HepG2 (cell line): ENCODE measurements around the gene MAN1A1. TPM values are rescaled to one million over a fixed set of nuclear protein-coding genes. Genes with fewer than 3 reads are reported as not detected.
A peak's percentile ranks its signal among the peaks of the same experiment; 100 is the strongest.

Experiments
- ATAC-seq: fragments of 200-7000 bp; cut with Tn5 transposase; 3 replicates; pipeline ENCODE4 v1.9.1; 2020; ENCODE audit warnings: mild to moderate bottlenecking, moderate library complexity
- BruUV-seq: library from RNA; stranded (reverse); fragments of 400-500 nt; replicated peaks from 2 replicates; lab custom pipeline; 2021; lab: Mats Ljungman, UMichigan
- CTCF ChIA-PET: fragments of 300-600 bp; formaldehyde crosslinking; extraction: SDS; loops from one replicate; lab custom pipeline; 2021; ENCODE audit warnings: low total read pairs, inconsistent platforms, low intra/inter-chr PET ratio; lab: Yijun Ruan, JAX
- POLR2A ChIA-PET: fragments of 350-600 bp; sonication (Branson Sonifier 250); formaldehyde crosslinking; loops from one replicate; lab custom pipeline; 2020; ENCODE audit warnings: antibody characterized with exemption, inconsistent platforms; lab: Yijun Ruan, JAX
- DNase-seq: peaks from one replicate; pipeline ENCODE4 v3.0.0-alpha.2; 2015; ENCODE audit warnings: low spot score
- FAIRE-seq: peaks from 3 replicates; lab custom pipeline; 2011; peaks lifted over from hg19 to GRCh38; lab: Jason Lieb, UNC
- H2AFZ ChIP-seq: one replicate; pipeline ENCODE4 v1.6.1; 2011; ENCODE audit warnings: low read length, inconsistent platforms
- H3K27ac ChIP-seq: fragments of 300-600 bp; 3 replicates; pipeline ENCODE4 v1.8.0; 2011; ENCODE audit warnings: mixed run types, mild to moderate bottlenecking, mixed read lengths, low read length, inconsistent platforms; ENCODE audit not compliant: insufficient read depth; ENCODE audit errors: extremely low read length
- H3K27me3 ChIP-seq, 2 experiments: fragments of 200-600 bp in 1 of 2; 2 replicates in 1 of 2; 3 replicates in 1 of 2; pipeline versions ENCODE4 v1.6.0 to v1.8.0; 2011; ENCODE audit warnings: low read length in 2 of 2, mild to moderate bottlenecking in 2 of 2, moderate library complexity in 2 of 2, inconsistent platforms in 1 of 2; ENCODE audit not compliant: insufficient read depth in 2 of 2, control insufficient read depth in 1 of 2
- H3K36me3 ChIP-seq, 2 experiments: fragments of 200-600 bp in 1 of 2; replicated peaks in 1 of 2; 2 replicates in 1 of 2; 3 replicates in 1 of 2; pipeline versions ENCODE4 v1.5.1 to v1.8.0; 2011; ENCODE audit warnings: low read length in 2 of 2, inconsistent platforms in 1 of 2; ENCODE audit not compliant: insufficient read depth in 2 of 2, control insufficient read depth in 1 of 2
- H3K4me1 ChIP-seq: 2 replicates; pipeline ENCODE4 v1.5.1; 2012; ENCODE audit warnings: low read length, inconsistent platforms; ENCODE audit not compliant: insufficient read depth
- H3K4me2 ChIP-seq: 2 replicates; pipeline ENCODE4 v1.6.0; 2011; ENCODE audit warnings: low read depth, low read length, inconsistent platforms
- H3K4me3 ChIP-seq, 3 experiments: fragments of 200-600 bp in 1 of 3; sonication (generic), shearing (Covaris generic) in 1 of 3; replicated peaks in 1 of 3; 2 replicates each; pipeline ENCODE4 v1.5.1; 2011 to 2016; ENCODE audit warnings: low read length in 3 of 3, inconsistent platforms in 2 of 3, low read depth in 2 of 3, mild to moderate bottlenecking in 2 of 3, control low read depth in 1 of 3, mixed read lengths in 1 of 3; ENCODE audit not compliant: insufficient read depth in 1 of 3
- H3K79me2 ChIP-seq: one replicate; pipeline ENCODE4 v1.6.1; 2011; ENCODE audit warnings: low read length, inconsistent platforms; ENCODE audit not compliant: insufficient read depth
- H3K9ac ChIP-seq: 2 replicates; pipeline ENCODE4 v1.6.0; 2011; ENCODE audit warnings: mild to moderate bottlenecking, low read depth, low read length, inconsistent platforms; ENCODE audit not compliant: insufficient read depth
- H3K9me3 ChIP-seq: 2 replicates; pipeline ENCODE4 v1.5.1; 2012; ENCODE audit warnings: mild to moderate bottlenecking, low read length
- H4K20me1 ChIP-seq: 2 replicates; pipeline ENCODE4 v1.6.0; 2011; ENCODE audit warnings: inconsistent platforms, mild to moderate bottlenecking, low read length, moderate library complexity; ENCODE audit not compliant: insufficient read depth
- AGO2 ChIP-seq: fragments of 200-400 bp; formaldehyde crosslinking; optimal IDR thresholded peaks from 2 replicates; pipeline ENCODE3; 2017; ENCODE audit warnings: mild to moderate bottlenecking, low read depth, low read length, moderate library complexity
- DMAP1 ChIP-seq: IDR thresholded peaks from 2 replicates; pipeline ENCODE4 v1.6.1; 2016
- DZIP1 ChIP-seq: sonication (generic); formaldehyde crosslinking; IDR thresholded peaks from 2 replicates; pipeline ENCODE4 v1.5.0; 2020; ENCODE audit warnings: mild to moderate bottlenecking, missing genetic modification reagents
- HOMEZ ChIP-seq: IDR thresholded peaks from 2 replicates; pipeline ENCODE4 v1.6.1; 2016; ENCODE audit warnings: low read depth
- MIXL1 ChIP-seq: IDR thresholded peaks from 2 replicates; pipeline ENCODE4 v1.6.1; 2016
- SMAD1 ChIP-seq: sonication (generic); formaldehyde crosslinking; IDR thresholded peaks from 2 replicates; pipeline ENCODE4 v1.4.0; 2020; ENCODE audit warnings: missing genetic modification reagents, low read depth, mild to moderate bottlenecking, borderline replicate concordance
- SMC3 ChIP-seq: IDR thresholded peaks from 2 replicates; pipeline ENCODE4 v1.6.1; 2011; ENCODE audit warnings: low read length, improper control_type of control experiment
- SNAI1 ChIP-seq: sonication (generic); formaldehyde crosslinking; IDR thresholded peaks from 2 replicates; pipeline ENCODE4 v1.5.0; 2020; ENCODE audit warnings: mild to moderate bottlenecking, missing genetic modification reagents, borderline replicate concordance
- TMF1 ChIP-seq: sonication (generic); formaldehyde crosslinking; IDR thresholded peaks from 2 replicates; pipeline ENCODE4 v1.8.1; 2022; ENCODE audit warnings: low read depth, missing genetic modification reagents
- U2AF1 ChIP-seq: fragments of 200-400 bp; formaldehyde crosslinking; optimal IDR thresholded peaks from 2 replicates; pipeline ENCODE3; 2017; ENCODE audit warnings: mild to moderate bottlenecking, low read depth, low read length
- ZNF513 ChIP-seq: sonication (generic); formaldehyde crosslinking; conservative IDR thresholded peaks from 2 replicates; pipeline ENCODE4 v1.5.0; 2020; ENCODE audit warnings: missing genetic modification reagents
- ZNF574 ChIP-seq: sonication (generic); formaldehyde crosslinking; IDR thresholded peaks from 2 replicates; pipeline ENCODE4 v1.4.0; 2020; ENCODE audit warnings: missing genetic modification reagents
- ZNF644 ChIP-seq: IDR thresholded peaks from 2 replicates; pipeline ENCODE4 v1.6.1; 2016; ENCODE audit warnings: low read depth
- ZNF766 ChIP-seq: sonication (generic); formaldehyde crosslinking; IDR thresholded peaks from 2 replicates; pipeline ENCODE4 v1.5.0; 2020; ENCODE audit warnings: missing genetic modification reagents, borderline replicate concordance
- ZNF891 ChIP-seq: sonication (generic); formaldehyde crosslinking; IDR thresholded peaks from 2 replicates; pipeline ENCODE4 v1.5.0; 2020; ENCODE audit warnings: mild to moderate bottlenecking, missing genetic modification reagents
- WGBS: methylation state at CpG from one replicate; pipeline ENCODE4 v1.1.6; 2017; ENCODE audit warnings: low lambda C conversion rate; 5-methylcytosine and 5-hydroxymethylcytosine counted together
- in situ Hi-C: cut with HindIII; loops from 2 replicates; pipeline ENCODE4 v1.10.0; 2017; ENCODE audit warnings: low pct_unique_long_range_greater_than_20kb; ENCODE audit not compliant: extremely low pct_ligation_motif_present
- intact Hi-C: fragments of 100-400 bp; cut with micrococcal nuclease; formaldehyde crosslinking; loops from one replicate; pipeline ENCODE4 v1.10.0; 2022; ENCODE audit not compliant: unreplicated experiment
- polyA plus RNA-seq, 8 experiments: library from polyadenylated mRNA; depleted of rRNA in 3 of 8; stranded (reverse) in 7 of 8; unstranded in 1 of 8; fragments of >200 nt; fragmentation: Illumina TruSeq in 4 of 8; extraction: Trizol in 4 of 8; gene quantifications; 2 replicates each; pipeline versions ENCODE4 v1.2.1 to v1.2.3, GENCODE V29; 2011 to 2016; ENCODE audit warnings: low read depth in 4 of 8, missing spikeins in 1 of 8, mixed read lengths in 1 of 8; ENCODE audit not compliant: insufficient read depth in 1 of 8
- total RNA-seq, 5 experiments: library from RNA; depleted of rRNA; stranded (reverse); fragments of >200 nt; fragmentation: Illumina TruSeq; extraction: Trizol; gene quantifications; 2 replicates each; pipeline ENCODE4 v1.2.3, GENCODE V29; 2016; ENCODE audit warnings: low read depth in 1 of 5

Gene MAN1A1
- total and polyA plus RNA-seq, 2 of the 13 experiments (the other 11 are each of a cell fraction or from before 2014, with no cell fraction given): 156 to 236 TPM

- TF ChIP-seq ZNF766 (CRISPR knock-in tag): 0 out of 2 replicates have a peak, but pooled peaks have one; percentile 6
- TF ChIP-seq DMAP1 (CRISPR knock-in tag): no peak
- 0 out of 2 replicates have a peak, but pooled peaks have one; percentile 6 for TF ChIP-seq TMF1 (CRISPR knock-in tag)
- TF ChIP-seq ZNF574 (CRISPR knock-in tag): 0 out of 2 replicates have a peak, but pooled peaks have one; percentile 1
- TF ChIP-seq HOMEZ (CRISPR knock-in tag): no peak
Observed at GRCh38 chr6:119346936-119347335, 2.6 kb downstream of the MAN1A1 start (continued).

- Histone ChIP-seq H3K27ac (peak overlapping the region; percentile 100), H3K9me3 (no peaks in the 10 kb centered on the region), H3K4me2 (peak overlapping the region; percentile 96), H3K79me2 (peaks cover 97% of the 10 kb centered on the region), H3K27me3 (no peaks in the 10 kb centered on the region; a peak in 1 of 5 replicates), H2AFZ (no peak overlapping the region), H4K20me1 (peaks cover 60% of the 10 kb centered on the region), H3K4me1 (peaks cover 46% of the 10 kb centered on the region), H3K9ac (peak overlapping the region; percentile 99), H3K36me3 (peaks cover 0 to 30% of the 10 kb centered on the region in 2 experiments; a peak in 3 of 5 replicates), H3K4me3 (peak overlapping the region; percentile 89 to 99 (median 99))
- intact Hi-C loops: loop anchor here (2.0 to 5.0 kb wide), 6 partner anchors 14 to 214 kb away; no protein-coding TSS in a partner anchor
- BruUV-seq: no TSS peak
- POLR2A ChIA-PET: interaction anchor here (1.3 to 3.6 kb wide), 11 partner anchors 10 to 659 kb away, joined by 5 to 24 read pairs (median 13); no protein-coding TSS in a partner anchor
- no peak for FAIRE-seq
- in situ Hi-C loops: loop anchor here (5.0 kb wide), 1 partner anchor 199 kb away; no protein-coding TSS in a partner anchor
- no peak for DNase-seq
- 2% methylated on average over 8 of the region's 8 CpGs for WGBS
- ATAC-seq: no peak
- CTCF ChIA-PET: no interaction called here
- TF ChIP-seq ZNF644 (no peak), DZIP1 (CRISPR knock-in tag) (no peak), SNAI1 (CRISPR knock-in tag) (no peak), AGO2 (peak; percentile 42), ZNF891 (CRISPR knock-in tag) (no peak), MIXL1 (CRISPR knock-in tag) (no peak), U2AF1 (no peak), SMC3 (no peak), SMAD1 (CRISPR knock-in tag) (no peak), ZNF513 (CRISPR knock-in tag) (no peak)
Observed at GRCh38 chr6:119346450-119346849, 3.1 kb downstream of the MAN1A1 start.
